Smooth muscle cell (in vitro differentiated cells): Measurements from ENCODE around the gene DCLK1. TPM values are rescaled to one million over a fixed set of nuclear protein-coding genes. Genes with fewer than 3 reads are reported as not detected.

Source experiments
- DNase-seq: peaks from one replicate; lab custom pipeline; 2025; ENCODE audit not compliant: unreplicated experiment; lab: John Stamatoyannopoulos, UW
- H2AFZ ChIP-seq: fragments of 200-600 bp; sonication (generic); 2 replicates; pipeline ENCODE4 v1.6.0; 2016; ENCODE audit warnings: antibody characterized with exemption, low read depth, mild to moderate bottlenecking
- H3F3A ChIP-seq: fragments of 200-600 bp; sonication (generic); 2 replicates; pipeline ENCODE4 v1.6.0; 2017; ENCODE audit warnings: antibody characterized with exemption, low read depth
- H3K27ac ChIP-seq: fragments of 200-600 bp; sonication (generic); 2 replicates; pipeline ENCODE4 v1.5.1; 2016; ENCODE audit warnings: low read depth, mild to moderate bottlenecking
- H3K27me3 ChIP-seq: fragments of 200-600 bp; sonication (generic); 2 replicates; pipeline ENCODE4 v1.6.1; 2016; ENCODE audit warnings: low read depth, mild to moderate bottlenecking
- H3K36me3 ChIP-seq: fragments of 200-600 bp; sonication (generic); 2 replicates; pipeline ENCODE4 v1.5.1; 2016; ENCODE audit warnings: low read depth
- H3K4me1 ChIP-seq: fragments of 200-600 bp; sonication (generic); 2 replicates; pipeline ENCODE4 v1.5.1; 2016; ENCODE audit warnings: low read depth
- H3K4me2 ChIP-seq: fragments of 200-600 bp; sonication (generic); 2 replicates; pipeline ENCODE4 v1.6.0; 2016; ENCODE audit warnings: mild to moderate bottlenecking
- H3K4me3 ChIP-seq: fragments of 200-600 bp; sonication (generic); 2 replicates; pipeline ENCODE4 v1.5.1; 2016; ENCODE audit warnings: mild to moderate bottlenecking
- H3K79me2 ChIP-seq: fragments of 200-600 bp; sonication (generic); 2 replicates; pipeline ENCODE4 v1.6.0; 2016; ENCODE audit warnings: low read depth, mild to moderate bottlenecking
- H3K9ac ChIP-seq: fragments of 200-600 bp; sonication (generic); 2 replicates; pipeline ENCODE4 v1.6.0; 2016; ENCODE audit warnings: low read depth
- H3K9me3 ChIP-seq: fragments of 200-600 bp; sonication (generic); replicated peaks from 2 replicates; pipeline ENCODE4 v1.5.1; 2016; ENCODE audit warnings: low read depth
- H4K20me1 ChIP-seq: fragments of 200-600 bp; sonication (generic); 2 replicates; pipeline ENCODE4 v1.6.0; 2016; ENCODE audit warnings: low read depth
- whole genome bisulfite sequencing: methylation state at CpG from one replicate; pipeline ENCODE4 v1.1.7; 2016; ENCODE audit warnings: low lambda C conversion rate; 5-methylcytosine and 5-hydroxymethylcytosine counted together
- polyA plus RNA-seq: library from polyadenylated mRNA; unstranded; fragments of >200 nt; fragmentation: Nextera tagmentation; extraction: Ambion mirVana; gene quantifications from 2 replicates; pipeline ENCODE4 v1.2.1, GENCODE V29; 2016
- total RNA-seq: library from RNA; depleted of rRNA; stranded (reverse); fragments of >200 nt; gene quantifications from 2 replicates; pipeline ENCODE4 v1.2.3, GENCODE V29; 2014
- TF ChIP-seq, protein P1 (sequence below): fragments of 200-600 bp; sonication (generic); IDR thresholded peaks from 2 replicates; pipeline ENCODE4 v1.5.1; 2017; ENCODE audit warnings: borderline replicate concordance, mild to moderate bottlenecking, antibody characterized with exemption; ENCODE audit not compliant: insufficient read depth, poor library complexity, severe bottlenecking

The DCLK1 gene
- total and polyA plus RNA-seq, 2 experiments from 2014 or later: 0.72 TPM; not detected in 1

GRCh38 chr13:35956074-35956473 lies 175.1 kb downstream of the DCLK1 start:
- Histone ChIP-seq H3F3A (peaks cover 4% of the 10 kb centered on the region), H3K4me3 (no peak overlapping the region), H3K36me3 (no peaks in the 10 kb centered on the region), H3K79me2 (no peaks in the 10 kb centered on the region), H3K9me3 (no peaks in the 10 kb centered on the region), H3K4me1 (no peaks in the 10 kb centered on the region), H3K9ac (no peak overlapping the region), H3K27me3 (peaks cover 3% of the 10 kb centered on the region), H4K20me1 (no peaks in the 10 kb centered on the region), H3K27ac (no peak overlapping the region), H3K4me2 (no peak overlapping the region), H2AFZ (no peak overlapping the region)
- no peak for DNase-seq
- TF ChIP-seq, protein P1, sequence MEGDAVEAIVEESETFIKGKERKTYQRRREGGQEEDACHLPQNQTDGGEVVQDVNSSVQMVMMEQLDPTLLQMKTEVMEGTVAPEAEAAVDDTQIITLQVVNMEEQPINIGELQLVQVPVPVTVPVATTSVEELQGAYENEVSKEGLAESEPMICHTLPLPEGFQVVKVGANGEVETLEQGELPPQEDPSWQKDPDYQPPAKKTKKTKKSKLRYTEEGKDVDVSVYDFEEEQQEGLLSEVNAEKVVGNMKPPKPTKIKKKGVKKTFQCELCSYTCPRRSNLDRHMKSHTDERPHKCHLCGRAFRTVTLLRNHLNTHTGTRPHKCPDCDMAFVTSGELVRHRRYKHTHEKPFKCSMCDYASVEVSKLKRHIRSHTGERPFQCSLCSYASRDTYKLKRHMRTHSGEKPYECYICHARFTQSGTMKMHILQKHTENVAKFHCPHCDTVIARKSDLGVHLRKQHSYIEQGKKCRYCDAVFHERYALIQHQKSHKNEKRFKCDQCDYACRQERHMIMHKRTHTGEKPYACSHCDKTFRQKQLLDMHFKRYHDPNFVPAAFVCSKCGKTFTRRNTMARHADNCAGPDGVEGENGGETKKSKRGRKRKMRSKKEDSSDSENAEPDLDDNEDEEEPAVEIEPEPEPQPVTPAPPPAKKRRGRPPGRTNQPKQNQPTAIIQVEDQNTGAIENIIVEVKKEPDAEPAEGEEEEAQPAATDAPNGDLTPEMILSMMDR: no peak

- H3K27me3 ChIP-seq: peaks cover 3% of the 10 kb centered on the region
- no peak overlapping the region for H3K4me3 ChIP-seq
- WGBS: 55% methylated on average over 3 of the region's 3 CpGs
- no peaks in the 10 kb centered on the region for H3K9me3 ChIP-seq
- H3F3A ChIP-seq: peaks cover 4% of the 10 kb centered on the region
- DNase-seq: no peak
- no peak overlapping the region for H3K4me2 ChIP-seq
- no peak overlapping the region for H2AFZ ChIP-seq
- TF ChIP-seq, protein P1: no peak
- no peak overlapping the region for H3K9ac ChIP-seq
- H3K4me1 ChIP-seq: no peaks in the 10 kb centered on the region
- no peaks in the 10 kb centered on the region for H4K20me1 ChIP-seq
- H3K79me2 ChIP-seq: no peaks in the 10 kb centered on the region
- no peak overlapping the region for H3K27ac ChIP-seq
- no peaks in the 10 kb centered on the region for H3K36me3 ChIP-seq
These were observed 177.0 kb downstream of the DCLK1 start for GRCh38 chr13:35954207-35954560.

GRCh38 chr13:35953537-35954206 lies 177.5 kb downstream of the DCLK1 start:
- no peaks in the 10 kb centered on the region for H3K4me1 ChIP-seq
- peaks cover 3% of the 10 kb centered on the region for H3K27me3 ChIP-seq
- H4K20me1 ChIP-seq: no peaks in the 10 kb centered on the region
- peak; percentile 4 for DNase-seq
- H3K36me3 ChIP-seq: no peaks in the 10 kb centered on the region
- whole genome bisulfite sequencing: 11% methylated on average over 12 of the region's 12 CpGs
- no peaks in the 10 kb centered on the region for H3K9me3 ChIP-seq
- TF ChIP-seq, protein P1: peak; percentile 59
- H3F3A ChIP-seq: peaks cover 4% of the 10 kb centered on the region
- H2AFZ ChIP-seq: no peak overlapping the region
- H3K9ac ChIP-seq: no peak overlapping the region
- H3K4me2 ChIP-seq: peak overlapping the region; percentile 65
- H3K4me3 ChIP-seq: peak overlapping the region; percentile 9
- no peaks in the 10 kb centered on the region for H3K79me2 ChIP-seq
- H3K27ac ChIP-seq: no peak overlapping the region

- Histone ChIP-seq H3K4me3 (no peak overlapping the region), H4K20me1 (no peaks in the 10 kb centered on the region), H3K27me3 (no peaks in the 10 kb centered on the region), H3K4me1 (no peaks in the 10 kb centered on the region), H3F3A (peaks cover 2% of the 10 kb centered on the region), H2AFZ (no peak overlapping the region), H3K9me3 (no peaks in the 10 kb centered on the region), H3K4me2 (no peak overlapping the region), H3K9ac (no peak overlapping the region), H3K36me3 (no peaks in the 10 kb centered on the region), H3K79me2 (no peaks in the 10 kb centered on the region), H3K27ac (no peak overlapping the region)
- WGBS: 69% methylated on average over 4 of the region's 4 CpGs
- DNase-seq: no peak
- TF ChIP-seq, protein P1: no peak
These were observed 183.9 kb downstream of the DCLK1 start for GRCh38 chr13:35947315-35947714.
